HPDE6-E6E7 (cell line): ENCODE measurements around the gene VASH1.

Experiments
- DNase-seq: peaks from one replicate; pipeline ENCODE4 v3.0.0; 2011; ENCODE audit warnings: missing footprints; ENCODE audit errors: extremely low spot score

VASH1 gene

DNA sequence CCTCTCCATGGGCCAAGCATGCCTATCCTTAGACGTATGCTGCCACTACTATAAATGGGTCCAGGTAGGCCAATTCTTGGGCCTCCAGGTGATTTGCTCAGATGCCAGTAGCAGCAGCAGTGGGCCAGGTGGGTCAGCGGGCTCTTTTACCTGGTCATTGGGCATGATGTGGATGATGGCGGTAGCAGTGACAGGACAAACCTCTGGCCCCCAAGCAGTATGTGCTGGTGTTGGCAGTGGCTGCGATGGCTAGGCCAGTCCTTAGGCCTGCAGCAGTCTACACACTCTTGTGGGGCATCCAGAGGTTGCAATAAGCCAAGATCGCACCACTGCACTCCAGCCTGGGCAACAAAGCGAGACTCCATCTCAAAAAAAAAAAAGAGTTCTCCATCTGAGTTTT lies 19.1 kb upstream of the VASH1 start:
- DNase-seq = no peak

DNA sequence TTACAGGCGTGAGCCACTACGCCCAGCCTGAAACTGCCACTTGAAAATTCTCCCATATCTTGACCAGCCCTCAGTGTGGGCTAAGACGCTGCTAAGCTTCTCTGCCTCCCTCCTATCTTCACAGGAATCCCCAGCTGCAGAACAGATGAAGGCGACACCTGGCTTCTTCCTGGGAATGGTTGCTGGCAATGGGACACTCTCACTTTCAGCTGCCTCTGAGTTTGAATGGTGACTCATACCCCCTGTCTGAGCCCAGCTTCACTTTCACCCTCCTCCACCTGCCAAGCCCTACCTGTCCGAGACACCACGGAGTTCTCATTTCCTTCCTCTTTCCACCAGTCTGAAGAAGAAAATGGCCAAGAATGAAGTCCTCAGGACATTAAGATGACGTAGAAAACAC lies 18.3 kb upstream of the VASH1 start:
- DNase-seq = no peak

DNA sequence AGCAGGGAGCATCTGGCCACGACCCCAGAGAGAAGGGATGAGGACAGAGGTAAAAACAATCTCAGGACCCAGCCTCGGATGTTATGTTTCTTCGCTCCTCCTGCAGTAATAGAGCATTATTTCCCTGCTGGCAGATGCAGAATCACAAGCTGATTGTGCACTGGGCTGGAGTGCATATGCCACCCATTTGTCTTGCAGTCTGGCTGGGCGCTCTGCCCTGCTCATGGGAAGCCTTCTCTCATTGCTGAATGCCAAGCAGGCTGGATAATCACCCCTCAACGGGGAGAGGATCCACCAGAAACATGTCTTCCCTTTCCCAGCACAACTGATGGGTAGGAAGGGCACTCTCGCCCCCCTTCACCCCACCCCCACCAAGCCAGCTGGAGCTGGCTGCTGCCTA lies 8.5 kb upstream of the VASH1 start:
- DNase-seq = no peak

DNA sequence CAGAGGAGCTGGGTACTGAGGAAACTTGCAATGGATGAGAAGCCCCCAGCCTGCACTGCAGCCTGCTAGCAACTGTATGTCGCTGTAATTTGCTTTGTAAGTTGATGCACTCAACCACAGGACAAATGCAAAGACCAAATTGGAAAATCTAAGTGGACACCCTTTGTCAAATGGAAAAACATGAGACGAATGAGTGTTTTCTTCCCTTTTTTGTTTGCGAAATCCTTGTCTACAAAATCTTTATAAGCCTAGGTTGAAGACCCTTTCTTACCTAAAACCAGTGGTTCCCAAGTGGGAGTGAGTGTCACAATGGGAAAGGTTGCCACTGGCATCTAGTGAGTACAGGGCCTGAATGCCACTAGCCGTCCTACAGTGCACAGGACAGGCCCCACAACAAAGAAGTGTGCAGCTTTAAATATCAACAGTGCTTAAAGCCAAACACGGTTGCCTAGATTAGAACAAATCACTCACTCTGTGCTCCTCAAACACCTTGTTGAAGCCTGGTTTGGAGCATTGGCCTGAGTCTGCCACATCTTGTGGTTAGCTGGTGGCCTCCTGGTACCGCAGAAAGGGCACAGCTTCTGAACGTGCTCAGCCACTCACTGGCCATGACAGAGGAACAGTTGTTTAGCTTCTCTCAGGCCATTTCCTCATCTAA lies 7.6 kb upstream of the VASH1 start:
- no peak for DNase-seq

DNA sequence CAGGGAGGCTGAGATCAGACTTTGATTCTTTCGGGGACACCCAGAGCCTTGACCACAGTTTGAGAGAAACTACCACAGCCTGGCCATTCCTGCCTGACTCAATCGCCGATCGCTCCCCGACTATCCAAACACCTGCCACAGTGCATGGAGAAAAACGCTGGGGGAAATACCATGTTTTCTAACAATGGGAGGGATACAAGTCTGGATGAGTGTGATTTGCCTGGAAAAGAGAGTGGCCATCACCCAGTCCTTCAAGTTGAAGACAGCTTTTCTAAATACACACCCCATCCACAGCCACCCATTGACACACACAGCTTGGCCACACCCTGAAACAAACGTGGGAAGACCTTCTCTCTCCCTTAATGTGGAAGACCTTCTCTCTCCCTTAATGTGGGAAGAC lies 6.7 kb upstream of the VASH1 start:
- DNase-seq = no peak

DNA sequence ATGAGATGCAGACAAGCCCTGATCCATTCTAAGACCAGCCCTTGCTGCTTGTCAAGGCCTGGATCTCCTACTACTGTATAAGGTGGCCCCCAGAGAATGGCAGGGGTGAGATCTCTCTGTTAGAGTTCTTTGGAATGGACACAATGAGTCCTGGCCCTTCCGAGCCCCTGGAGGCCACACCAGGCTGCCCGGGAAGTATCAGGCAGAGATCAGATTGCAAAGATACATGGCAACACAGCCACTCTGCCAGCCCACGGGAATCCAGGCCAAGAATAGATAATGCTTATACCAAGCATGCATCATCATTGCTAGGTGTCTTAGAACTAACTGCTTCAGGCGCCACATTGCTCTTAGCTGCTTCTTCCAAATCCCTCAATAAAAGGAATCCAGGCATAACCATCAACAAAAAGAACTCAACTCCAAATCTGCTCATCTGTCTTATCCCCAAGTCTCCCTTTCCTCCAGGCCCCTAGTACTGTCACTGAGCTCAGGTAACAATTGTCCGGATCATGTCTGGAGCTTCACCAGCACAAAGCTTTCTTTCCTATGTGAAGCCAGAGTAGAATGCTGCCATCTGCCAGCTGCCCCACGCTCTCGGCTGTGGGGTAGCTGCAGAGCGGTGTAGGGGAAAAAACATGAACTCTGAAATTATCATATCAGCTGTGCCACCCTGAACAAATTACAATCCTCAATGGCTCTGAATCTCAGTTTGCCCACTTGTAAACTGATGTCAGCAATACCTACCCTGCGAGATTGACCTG lies 5.5 kb upstream of the VASH1 start:
- no peak for DNase-seq

DNA sequence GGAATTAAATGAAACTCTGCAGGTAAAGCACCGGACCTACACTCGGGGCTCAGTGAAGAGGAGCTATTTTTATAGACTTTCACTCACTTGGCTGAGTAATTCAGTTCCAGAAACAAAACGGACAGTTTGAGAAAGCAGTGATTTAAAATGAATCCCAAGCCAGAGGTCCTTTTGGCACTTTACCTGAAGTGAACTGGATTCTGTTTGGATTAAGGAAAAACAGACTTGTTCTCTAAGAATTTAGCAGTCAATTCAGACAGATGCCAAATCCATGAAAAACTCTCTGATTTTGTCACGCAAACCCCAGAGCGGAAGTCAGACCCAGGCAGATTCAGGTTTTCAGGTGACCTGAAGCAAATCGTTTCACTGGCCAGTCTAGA lies 4.9 kb upstream of the VASH1 start:
- DNase-seq = no peak

DNA sequence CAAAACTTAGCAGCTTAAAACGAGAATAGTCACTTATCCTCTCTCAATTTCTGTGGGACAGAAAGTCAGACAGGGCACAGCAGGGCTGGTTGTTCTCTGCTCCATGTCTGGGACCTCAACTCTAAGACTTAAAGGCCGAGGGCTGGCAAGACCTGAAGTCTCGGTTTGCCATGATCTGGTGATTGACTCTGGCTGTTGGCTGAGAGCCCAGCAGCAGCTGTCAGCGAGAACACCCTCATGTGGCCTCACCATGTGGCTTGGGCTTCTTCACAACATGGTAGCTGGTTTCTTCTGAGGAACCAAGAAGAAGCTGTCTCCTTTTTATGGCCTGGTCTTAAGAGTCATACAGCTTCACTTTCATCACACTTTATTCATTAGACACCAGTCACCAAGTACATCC lies 1.7 kb upstream of the VASH1 start:
- no peak for DNase-seq

DNA sequence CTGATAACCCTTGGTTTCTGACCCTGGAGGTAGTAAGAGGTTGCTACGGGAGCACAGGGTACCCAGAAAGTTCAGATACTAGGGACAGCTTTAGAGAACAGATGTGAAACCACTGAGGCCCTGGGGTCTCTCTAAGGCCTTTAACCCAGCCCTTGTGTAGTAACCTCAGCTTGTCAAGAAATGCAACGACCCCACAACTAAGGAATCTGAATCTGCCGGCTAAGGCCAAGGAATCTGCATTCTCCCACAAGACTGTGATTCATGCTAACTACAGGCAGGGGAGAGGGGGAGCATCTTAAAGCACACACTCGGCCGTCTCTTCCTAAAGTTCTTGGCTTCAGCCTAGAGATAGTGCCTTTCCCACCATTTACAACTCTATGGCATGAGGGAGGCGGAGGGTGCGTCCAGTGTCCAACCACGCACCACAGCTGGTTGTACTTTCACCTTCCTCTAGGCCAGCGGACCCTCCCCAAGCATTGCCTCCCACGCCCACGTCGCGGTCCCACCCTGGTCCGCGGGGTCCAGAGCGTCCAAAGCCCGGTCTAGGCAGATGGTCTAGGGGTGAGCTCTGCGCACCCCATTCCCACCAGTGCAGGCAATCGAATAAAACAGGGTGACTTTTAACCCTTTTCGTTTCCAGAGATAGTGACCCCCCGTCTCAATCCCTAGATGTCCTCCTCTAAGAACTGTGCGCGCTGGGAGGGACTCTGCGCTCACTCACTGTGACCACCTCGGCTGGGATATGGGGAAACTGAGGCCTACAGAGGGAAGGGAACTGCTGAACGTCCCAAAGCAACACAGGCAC lies 735 bp upstream of the VASH1 start:
- no peak for DNase-seq

DNA sequence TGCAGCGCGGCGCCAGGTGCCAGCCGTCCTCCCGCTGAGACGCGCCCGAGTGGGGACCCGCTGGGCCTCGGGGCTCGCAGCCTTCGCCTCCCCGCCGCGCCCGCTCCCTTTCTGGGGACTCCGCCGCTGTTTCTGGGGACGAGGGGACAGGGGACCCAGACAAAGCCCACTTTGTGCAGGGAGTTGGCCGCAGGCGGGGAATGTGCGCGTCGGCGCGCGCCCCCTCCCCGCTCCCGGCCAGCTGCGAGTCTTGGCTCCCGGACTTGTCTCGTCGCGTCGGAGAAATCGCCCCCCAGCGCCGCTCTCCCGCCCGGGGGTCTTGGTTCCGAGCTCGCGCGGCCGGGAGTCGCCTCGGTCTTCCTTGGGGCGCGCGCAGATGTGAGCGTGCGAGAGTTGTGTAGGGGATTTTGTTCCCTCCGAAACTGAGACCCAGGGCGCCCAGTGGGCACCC lies 717 bp downstream of the VASH1 start:
- no peak for DNase-seq

DNA sequence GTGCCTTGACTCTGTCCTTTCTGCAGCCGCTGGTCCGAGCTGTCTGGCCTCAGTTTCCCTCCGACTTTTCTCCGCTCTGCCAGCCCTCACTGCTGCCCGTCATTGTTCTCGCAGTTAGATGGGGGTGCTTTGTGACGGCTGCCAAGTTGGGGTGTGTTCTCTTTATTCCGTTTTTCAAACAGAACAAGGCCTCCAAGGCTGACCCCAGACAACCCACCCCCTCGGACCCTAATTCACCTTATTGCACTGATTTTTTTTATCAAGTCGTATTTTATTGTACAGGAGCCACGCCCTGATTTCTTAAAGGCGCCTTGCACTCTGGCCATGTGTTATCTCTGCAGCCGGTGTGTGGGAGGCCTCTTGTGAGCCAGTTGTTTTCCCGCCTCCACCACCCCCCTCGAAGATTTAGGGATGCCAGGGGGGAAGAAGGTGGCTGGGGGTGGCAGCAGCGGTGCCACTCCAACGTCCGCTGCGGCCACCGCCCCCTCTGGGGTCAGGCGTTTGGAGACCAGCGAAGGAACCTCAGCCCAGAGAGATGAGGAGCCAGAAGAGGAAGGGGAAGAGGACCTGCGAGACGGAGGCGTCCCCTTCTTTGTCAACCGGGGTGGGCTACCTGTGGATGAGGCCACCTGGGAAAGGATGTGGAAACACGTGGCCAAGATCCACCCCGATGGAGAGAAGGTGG lies 1.3 kb downstream of the VASH1 start:
- DNase-seq = no peak

DNA sequence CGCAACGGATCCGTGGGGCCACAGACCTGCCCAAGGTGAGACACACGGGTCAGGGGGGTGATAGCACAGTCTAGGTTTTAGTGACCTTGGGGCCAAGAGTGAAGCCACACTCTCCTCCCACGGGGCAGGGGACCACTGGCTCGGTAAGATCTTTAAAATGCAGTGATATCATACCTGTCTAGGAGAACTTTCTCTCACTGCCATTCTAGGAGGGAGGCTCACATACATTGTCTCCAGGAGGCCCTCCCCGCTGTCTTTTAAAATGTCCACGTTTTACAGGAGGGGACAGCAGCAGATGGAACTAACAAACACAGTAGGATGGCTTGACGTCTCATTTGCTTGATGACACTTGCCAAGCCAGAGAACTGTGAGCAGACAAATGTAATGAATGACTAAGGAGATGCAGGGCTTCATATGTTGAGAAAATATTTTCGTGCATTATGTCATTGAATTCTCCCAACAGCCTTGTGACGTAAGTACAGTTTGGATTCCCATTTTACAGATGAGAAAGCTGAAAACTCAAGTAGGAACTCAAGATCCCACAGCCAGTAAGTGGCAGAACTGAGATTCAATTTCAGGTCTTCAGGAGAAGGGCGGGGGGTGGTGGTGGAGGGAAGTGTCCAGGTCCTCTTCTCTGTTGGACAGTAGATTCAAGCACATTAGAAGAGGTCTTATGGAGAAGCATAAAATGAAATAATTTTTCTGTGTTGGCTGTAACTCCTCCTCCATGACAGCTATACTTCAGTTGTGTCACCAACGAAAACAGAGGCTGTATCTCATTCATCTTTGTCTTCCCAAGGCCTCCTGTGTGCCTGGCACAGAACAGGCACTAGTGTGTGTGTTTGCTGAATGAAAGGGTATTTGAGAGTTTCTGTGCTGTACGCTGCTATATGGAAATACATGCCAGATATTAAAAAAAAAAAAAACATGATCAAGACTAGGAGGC lies 2.1 kb downstream of the VASH1 start:
- DNase-seq = no peak

DNA sequence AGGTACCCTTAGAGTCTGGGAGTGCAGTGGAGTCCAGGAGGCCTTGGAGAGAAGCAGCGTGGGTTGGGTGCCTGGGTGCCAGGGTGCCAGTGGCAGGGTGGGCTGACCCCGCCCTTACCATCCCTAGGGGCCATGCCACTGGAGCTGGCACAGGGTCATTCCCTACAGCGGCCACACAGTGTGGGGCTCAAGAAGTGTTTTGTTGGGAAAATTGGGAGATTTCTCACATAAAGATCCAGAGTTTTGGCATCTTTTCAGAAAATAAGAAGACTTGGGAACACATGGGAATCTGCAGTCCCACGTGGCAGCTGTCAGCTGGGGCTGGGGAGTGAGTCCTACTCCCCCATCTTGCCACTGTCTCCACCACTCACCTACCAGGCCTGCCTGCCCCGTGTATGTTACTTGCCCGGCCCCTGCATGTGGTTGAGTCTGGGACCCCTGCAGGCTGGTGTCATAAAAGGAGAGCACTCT lies 4.2 kb downstream of the VASH1 start:
- DNase-seq = no peak

DNA sequence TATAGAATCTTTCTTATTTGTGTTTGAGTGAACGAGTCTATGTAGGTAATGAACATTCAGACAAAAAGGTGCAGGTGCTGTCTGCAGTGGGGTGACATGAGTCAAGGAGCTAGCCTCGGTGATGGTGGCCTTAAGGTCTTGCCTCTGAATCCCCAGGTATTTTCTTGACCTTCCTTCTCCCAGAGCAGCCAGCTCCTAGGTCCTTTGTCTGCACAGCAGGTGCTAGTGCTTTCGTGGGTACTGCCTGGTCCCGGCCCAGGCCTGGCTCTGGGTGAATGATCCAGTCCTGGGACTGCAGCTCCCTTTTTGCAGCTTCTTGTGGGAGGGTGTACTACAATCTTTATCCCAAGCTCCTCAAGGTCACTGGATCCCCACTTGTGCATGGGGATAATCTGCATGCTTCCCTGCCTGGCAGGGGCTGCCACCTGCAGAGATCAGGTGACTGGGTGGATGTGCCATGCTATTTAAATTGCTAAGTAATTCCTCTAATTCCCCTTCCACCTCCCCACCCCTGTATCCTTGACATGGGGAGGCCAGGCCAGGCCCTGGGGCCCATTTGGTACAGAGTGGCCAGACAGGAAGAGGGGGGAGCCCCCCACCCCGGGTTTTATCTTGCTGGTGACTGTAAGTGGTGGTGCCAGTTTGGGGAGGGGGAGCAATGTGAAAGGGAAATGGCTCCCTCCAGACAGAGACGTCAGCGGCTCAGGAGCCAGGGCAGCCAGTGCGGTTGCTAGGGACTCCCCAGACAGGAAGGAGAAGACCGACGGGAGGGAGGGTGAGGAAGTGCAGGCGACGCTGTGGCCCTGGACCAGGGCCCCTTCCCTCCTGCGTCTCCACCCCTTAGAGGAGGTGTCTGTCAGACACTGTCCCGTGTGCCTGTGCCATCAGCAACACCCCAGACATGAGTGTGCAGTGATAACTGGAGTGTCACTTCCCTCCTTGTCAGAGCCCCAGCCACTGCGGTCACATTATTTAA lies 6.7 kb downstream of the VASH1 start:
- no peak for DNase-seq

DNA sequence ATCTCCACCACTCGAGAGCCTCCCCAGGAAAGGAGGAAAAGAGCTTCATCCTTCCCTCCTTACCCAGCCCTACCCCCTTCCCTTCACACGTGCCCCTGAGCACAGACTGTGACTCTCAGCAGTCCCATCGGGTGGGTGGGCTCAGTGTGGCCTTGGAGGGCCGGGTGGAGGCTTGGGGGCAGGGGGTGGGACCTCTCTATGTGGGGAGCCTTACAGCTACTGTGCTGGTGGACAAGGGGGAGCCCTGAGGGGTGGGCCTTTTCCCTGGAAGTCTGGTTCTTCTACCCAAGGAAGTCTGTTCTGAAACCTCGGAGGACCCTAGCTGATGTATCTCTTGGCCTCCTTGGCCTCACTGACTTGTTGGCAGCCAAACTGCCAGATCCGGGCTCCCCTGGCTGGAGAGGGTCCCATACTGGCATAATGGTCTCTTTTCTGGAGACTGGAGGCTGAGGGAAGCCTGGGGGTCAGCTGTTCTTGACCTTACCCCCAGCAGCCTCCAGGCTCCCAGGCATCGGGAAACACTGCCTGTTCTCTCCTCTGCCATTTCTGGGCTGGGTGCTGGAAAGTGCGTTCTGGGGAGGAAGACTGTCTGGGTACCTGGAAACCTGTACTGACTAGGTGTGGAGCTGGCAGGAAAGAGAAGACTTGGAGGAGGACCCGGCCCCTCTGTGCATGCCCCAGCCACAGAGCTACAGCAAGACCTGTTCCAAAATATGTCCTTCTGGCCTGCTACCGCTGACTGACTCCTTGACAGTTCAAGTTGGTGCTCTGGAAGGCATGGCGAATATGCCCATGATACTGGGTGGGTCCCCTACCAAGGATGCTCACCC lies 7.6 kb downstream of the VASH1 start:
- no peak for DNase-seq

DNA sequence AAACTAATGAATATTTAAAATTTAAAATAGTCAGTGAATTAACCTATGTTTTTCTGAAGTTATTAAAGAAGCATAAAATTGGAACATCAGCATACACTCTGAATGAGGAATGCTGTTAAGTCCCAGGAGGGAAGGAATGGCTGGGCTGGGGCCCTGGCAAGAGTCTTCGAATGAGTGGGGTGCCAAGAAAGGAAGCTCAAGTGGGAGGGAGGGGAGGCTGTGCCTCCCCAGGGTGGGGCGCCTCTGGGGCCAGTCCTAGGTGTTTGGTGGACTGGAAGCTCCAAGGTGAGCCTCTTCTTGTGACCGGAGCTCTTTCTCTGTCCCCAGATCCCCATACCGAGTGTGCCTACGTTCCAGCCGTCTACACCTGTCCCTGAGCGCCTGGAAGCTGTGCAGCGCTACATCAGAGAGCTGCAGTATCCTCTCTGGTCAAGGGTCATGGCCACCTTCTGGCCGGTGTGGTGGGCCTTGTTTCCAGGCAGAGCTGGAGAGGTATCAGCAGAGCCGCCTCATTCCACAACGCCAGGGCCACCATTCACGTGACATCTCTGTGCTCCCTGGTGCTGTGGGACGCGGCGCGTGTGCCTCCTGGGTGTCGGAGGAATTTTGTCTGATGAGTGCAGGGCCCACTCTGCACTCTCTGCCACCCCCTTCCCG lies 8.5 kb downstream of the VASH1 start:
- DNase-seq = no peak

DNA sequence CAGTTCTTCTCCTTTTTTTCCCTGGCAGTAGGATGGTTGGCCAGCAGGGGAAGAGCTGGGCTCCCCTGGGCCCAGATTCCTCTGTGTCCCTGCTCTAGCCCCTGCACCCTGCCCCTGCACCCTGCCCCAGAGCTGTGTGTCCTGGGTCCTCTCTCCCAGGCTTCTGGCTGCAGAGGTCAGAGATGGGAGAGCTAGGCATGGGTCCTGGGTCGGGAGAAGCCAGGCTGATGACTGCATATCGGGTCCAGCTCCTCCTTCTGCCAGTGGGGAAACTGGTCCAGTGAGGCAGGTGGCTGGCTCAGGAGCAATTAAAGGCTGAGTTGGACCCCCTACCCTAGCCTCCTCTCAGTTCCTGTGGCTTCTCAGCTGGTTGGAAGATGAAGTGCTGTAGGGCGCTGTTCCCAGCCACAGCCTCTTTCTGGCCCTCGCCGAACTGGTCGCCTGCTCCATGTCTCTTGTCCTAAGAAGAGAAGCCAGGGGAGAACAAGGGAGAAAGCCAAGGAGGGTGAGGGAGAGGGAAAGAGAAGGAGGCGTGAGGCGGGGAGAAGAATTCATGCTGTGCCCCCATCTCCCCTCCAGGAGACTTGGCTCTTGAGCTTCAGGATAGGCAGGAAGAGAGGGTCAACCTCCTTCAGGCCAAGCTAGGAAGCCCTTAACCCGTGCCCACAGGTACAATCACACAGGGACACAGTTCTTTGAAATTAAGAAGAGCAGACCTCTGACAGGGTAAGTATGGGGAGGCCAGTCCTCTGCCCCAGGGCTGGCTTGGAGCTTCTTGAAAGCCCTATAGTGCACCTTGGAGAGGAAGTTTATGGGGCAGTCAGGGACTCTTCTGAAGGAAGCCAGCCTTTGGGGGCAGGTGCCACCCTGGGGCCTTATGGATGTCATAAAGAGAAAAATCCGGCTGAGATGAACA lies 9.5 kb downstream of the VASH1 start:
- no peak for DNase-seq
